Left colon (tissue), 2 donors: ENCODE measurements around the gene ASIC4. TPM values are rescaled to one million over a fixed set of nuclear protein-coding genes. Genes with fewer than 3 reads are reported as not detected.

ENCODE experiments used
- ATAC-seq: fragments of 200-7000 bp; cut with Tn5 transposase; one replicate; pipeline ENCODE4 v1.9.1; 2020; ENCODE audit warnings: mild to moderate bottlenecking, moderate library complexity
- DNase-seq, 2 donors: peaks; one replicate each; pipeline ENCODE4 v3.0.0-alpha.2; 2020
- intact Hi-C, 2 donors: fragments of 100-400 bp; cut with DNase I in 1 of 2; cut with micrococcal nuclease in 1 of 2; formaldehyde crosslinking; loops; one replicate each; pipeline versions ENCODE4 v1.11.2 to v1.14.0; 2022; cut with DNase I, micrococcal nuclease
- total RNA-seq, 2 donors: library from RNA; stranded (reverse); fragmentation: NEBNext Ultra II Directional; extraction: Animal tissue kit (Norgen Biotek cat#: 25700); gene quantifications; one replicate each; pipeline ENCODE4 v1.2.1, GENCODE V29; 2021
- donor health status: DM: no; HTN: no; CAD: no.
- donor health status: DM: yes; HTN: yes; CAD: no.

The ASIC4 gene
- total RNA-seq, 2 donors from 2014 or later, result not detected

GRCh38 chr2:219523031-219523671 is 8.9 kb downstream of the ASIC4 start:
- intact Hi-C loops, result loop anchor here (10.0 kb wide), 1 partner anchor 48 kb away; no protein-coding TSS in a partner anchor
- DNase-seq (no peak), ATAC-seq (peak; percentile 9)

GRCh38 chr2:219524817-219525216 is 10.5 kb downstream of the ASIC4 start:
- no peak for DNase-seq
- no peak for ATAC-seq

DNA sequence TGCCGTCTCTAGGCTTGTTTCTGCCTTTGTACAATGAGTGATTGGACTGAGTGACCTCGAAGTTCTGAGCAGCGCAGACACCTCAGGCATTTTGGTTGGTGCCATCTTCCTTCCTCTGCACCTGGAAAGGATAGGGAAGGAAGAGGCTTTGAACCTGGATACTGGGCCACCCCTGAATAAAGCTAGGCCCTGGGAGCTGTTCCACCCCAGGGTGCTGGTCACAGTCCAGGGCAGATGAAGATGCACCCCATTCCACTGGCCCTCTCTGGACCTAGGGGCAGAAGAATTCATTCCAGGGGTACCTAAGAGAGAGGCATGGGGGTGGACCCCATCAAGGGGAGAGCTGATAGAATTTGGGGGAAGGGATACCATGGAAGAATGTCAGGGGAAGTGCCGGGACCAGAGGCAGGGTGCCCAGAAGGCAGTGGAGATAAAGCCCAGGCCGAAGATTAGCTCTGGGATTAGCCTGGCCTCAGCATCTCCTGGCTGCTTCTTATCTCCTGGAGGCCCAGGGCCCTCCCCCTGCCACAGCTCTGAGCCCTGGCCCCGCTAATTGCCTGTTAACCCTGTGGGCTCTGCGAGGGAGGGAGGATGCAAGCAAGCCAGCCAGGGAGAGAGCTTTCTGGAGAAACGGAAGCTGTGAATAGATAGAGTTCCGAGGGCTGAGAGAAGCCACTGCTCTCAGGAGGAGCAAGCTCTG is 11.4 kb downstream of the ASIC4 start:
- no peak for ATAC-seq

More at GRCh38 chr2:219524817-219525216, 10.5 kb downstream of the ASIC4 start:
- intact Hi-C loops, result loop anchor here (10.0 kb wide), 1 partner anchor 50 kb away; no protein-coding TSS in a partner anchor

DNA sequence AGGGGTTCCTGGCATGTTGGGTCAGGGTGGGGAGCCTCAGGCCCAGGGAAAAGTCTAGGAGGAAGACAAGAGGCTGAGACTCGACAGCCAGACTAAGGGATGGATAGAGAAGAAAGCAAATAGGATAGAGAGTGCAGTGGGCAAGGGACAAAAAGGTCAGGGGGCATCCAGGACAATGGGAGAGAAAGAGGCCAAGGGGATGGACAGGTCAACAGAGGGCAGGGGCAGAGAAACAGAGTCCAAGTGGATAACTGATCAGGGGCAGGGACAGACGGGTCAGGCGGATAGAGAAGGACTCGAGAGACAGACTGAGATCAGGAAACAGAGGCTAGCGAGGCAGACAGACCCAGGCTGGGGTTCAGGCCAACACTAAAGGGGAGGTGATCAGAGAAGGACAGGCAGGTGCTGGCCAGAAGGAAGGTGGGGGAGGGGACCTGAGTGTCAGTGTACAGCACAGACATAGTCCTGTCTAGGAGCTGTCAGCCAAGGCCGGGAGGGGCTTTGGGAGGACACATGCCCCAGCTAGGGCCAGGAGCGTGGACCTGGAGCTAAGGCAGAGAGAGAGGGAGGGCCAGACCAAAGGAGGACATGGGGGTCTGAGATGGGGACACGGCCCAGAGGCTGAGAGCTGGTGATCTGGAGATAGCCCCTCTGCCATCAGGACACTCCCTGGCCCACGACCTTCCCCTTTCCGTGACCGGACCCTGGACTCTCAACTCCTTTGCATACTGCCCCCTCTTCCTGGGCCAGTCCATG is 12.2 kb downstream of the ASIC4 start:
- ATAC-seq (no peak), DNase-seq (no peak)
- intact Hi-C loops, result loop anchor here (10.0 kb wide), 1 partner anchor 52 kb away; no protein-coding TSS in a partner anchor

More for the DNA sequence above, 11.4 kb downstream of the ASIC4 start:
- intact Hi-C loops, result loop anchor here (10.0 kb wide), 1 partner anchor 51 kb away; no protein-coding TSS in a partner anchor
- no peak for DNase-seq

DNA sequence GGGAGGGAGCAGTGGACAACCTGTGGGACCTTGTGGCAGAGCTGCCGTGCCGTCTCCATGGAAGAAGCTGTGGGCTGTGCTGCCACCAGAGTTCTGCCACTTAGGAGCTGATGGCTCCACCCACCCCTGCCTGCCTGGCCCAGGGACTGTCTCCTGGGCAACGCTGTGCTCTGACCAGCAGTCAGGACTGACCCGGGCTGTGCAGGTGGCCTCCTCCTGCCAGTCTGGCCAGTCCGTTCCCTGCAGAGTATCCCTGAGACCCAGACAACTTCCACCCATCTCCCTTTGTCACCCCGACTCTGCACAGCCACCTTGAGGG is 12.8 kb downstream of the ASIC4 start:
- no peak for ATAC-seq
- intact Hi-C loops, result loop anchor here (10.0 kb wide), 1 partner anchor 52 kb away; no protein-coding TSS in a partner anchor
- DNase-seq, result no peak

GRCh38 chr2:219527472-219527871 is 13.2 kb downstream of the ASIC4 start:
- intact Hi-C loops, result loop anchor here (10.0 kb wide), 1 partner anchor 53 kb away; no protein-coding TSS in a partner anchor
- no peak for ATAC-seq
- no peak for DNase-seq

DNA sequence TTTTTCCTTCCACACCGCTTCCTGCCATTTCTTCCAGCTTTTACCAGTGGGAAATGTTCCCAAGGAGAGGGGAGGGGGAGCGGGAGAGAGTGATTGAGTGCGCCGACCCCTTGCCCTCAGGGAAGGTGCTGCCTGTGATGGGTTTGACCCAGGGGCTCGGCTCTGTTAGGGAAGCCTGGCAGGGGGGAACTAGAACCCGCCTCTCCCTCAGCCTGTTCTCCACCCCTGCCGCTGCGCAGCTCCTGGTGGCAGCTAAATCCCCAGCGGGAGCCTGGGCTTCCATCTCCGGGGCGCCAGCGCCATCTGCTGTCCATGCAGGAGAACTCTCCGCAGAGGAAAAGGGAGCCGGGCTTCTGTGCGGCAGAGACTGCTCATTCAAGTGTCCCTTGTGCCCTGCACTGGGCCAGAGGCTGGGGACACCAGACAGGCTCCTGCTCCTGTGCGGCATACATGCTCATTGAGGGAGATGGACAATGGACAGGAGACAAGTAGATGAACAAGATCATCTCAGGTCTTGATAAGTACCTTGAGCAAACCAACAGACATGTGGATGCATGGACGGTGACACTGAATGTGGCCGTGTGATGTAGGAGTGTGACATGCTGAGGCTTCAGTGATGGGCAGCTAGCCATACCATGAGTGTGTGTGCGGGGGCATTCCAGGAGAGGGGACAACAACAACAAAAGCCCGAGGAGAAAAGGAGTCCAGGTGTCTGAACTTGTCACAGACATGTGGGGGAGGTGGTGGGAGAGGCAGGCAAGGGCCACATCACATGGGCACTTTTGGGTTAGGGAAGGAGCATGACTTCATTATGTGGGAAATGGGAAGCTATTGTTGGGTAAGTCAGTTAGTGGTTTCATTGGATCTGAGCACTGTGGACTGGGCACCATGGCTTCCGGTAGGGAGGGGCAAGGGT is 16.0 kb downstream of the ASIC4 start:
- intact Hi-C loops, result loop anchor here (2.0 to 10.0 kb wide), 2 partner anchors 126 to 128 kb away; no protein-coding TSS in a partner anchor
- ATAC-seq (peak; percentile 96), DNase-seq (peak; percentile 78)

GRCh38 chr2:219531639-219532377 is 17.5 kb downstream of the ASIC4 start:
- DNase-seq (no peak), ATAC-seq (no peak)
- intact Hi-C loops, result loop anchor here (2.0 to 10.0 kb wide), 2 partner anchors 127 to 129 kb away; no protein-coding TSS in a partner anchor

DNA sequence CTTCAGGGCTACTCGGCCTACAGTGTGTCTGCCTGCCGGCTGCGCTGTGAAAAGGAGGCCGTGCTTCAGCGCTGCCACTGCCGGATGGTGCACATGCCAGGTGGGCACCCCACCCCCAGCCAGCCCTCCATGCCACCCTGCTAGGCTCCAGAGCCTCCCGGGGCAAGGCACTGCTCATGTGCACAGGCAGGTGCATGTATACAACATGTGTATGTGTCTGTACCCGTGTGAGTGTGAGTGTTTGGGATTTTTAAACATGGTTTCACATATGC is 18.0 kb downstream of the ASIC4 start:
- no peak for ATAC-seq
- no peak for DNase-seq
- intact Hi-C loops, result loop anchor here in 1 of 2 donors (10.0 kb wide), 1 partner anchor 128 kb away; no protein-coding TSS in a partner anchor

GRCh38 chr2:219533930-219534661 is 19.8 kb downstream of the ASIC4 start:
- no peak for ATAC-seq
- intact Hi-C loops, result loop anchor here in 1 of 2 donors (10.0 kb wide), 1 partner anchor 129 kb away; no protein-coding TSS in a partner anchor
- DNase-seq, result no peak

DNA sequence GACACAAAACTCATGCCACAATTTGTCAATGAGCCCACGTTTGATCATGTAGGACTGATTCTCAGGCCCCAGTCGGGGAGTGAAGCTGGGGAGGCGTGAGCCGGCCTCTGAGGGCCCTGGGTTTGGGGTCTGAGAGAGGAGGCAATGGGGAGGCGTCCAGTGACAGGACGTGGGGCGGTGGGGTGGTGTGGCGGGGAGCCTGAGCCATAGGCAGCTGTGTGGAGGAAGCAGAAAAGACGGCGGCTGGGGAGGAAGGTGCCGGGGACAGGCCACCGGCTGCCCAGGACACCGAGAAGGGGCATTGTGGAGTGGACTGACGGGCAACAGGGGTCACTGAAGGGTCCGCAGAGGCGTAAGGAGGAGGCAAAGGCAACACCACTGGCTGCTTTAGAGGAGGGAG is 22.1 kb downstream of the ASIC4 start:
- intact Hi-C loops, result loop anchor here in 1 of 2 donors (10.0 kb wide), 1 partner anchor 132 kb away; no protein-coding TSS in a partner anchor
- ATAC-seq, result no peak
- DNase-seq, result no peak

DNA sequence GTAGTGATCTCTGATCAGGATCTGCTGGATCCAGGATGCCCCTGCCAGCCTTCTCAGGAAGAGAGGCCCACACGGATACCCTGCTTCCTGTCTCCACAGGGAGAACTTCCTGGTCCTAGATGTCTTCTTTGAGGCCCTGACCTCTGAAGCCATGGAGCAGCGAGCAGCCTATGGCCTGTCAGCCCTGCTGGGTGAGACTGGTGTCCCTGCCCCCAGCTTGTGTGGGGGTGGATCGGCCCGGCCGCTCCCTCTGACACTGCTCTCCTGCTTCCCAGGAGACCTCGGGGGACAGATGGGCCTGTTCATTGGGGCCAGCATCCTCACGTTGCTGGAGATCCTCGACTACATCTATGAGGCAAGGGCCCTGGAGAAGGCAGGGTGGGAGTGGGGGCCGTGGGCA is 22.7 kb downstream of the ASIC4 start:
- no peak for DNase-seq
- intact Hi-C loops, result loop anchor here in 1 of 2 donors (10.0 kb wide), 1 partner anchor 132 kb away; no protein-coding TSS in a partner anchor
- no peak for ATAC-seq

- ATAC-seq (no peak), DNase-seq (no peak)
- intact Hi-C loops, result loop anchor here in 1 of 2 donors (10.0 kb wide), 1 partner anchor 133 kb away; no protein-coding TSS in a partner anchor
Measured at GRCh38 chr2:219537657-219538488, 23.6 kb downstream of the ASIC4 start.

DNA sequence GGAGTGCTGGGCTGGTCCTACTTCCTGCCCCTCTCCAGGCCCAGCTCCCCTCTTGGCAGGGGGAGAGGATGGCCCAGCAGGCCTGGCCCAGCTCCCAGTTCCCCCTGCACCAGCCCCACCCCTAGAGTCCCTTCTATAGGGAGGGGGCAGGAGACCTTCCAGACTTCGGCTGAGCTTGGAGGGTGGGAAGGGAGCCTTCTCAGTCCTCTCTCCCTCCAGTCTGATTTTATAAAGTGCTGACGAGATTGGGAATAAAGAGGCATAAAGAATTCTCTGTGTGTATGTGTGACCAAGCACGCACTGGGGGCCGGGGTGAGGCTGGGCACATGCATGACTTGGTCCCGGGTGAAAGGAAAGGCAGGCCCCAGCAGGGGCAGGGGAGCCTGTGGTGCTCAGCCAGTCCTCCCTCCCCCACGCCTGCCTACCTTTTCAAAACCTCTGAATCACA is 24.2 kb downstream of the ASIC4 start:
- intact Hi-C loops, result loop anchor here in 1 of 2 donors (10.0 kb wide), 1 partner anchor 134 kb away; no protein-coding TSS in a partner anchor
- ATAC-seq (no peak), DNase-seq (no peak)

DNA sequence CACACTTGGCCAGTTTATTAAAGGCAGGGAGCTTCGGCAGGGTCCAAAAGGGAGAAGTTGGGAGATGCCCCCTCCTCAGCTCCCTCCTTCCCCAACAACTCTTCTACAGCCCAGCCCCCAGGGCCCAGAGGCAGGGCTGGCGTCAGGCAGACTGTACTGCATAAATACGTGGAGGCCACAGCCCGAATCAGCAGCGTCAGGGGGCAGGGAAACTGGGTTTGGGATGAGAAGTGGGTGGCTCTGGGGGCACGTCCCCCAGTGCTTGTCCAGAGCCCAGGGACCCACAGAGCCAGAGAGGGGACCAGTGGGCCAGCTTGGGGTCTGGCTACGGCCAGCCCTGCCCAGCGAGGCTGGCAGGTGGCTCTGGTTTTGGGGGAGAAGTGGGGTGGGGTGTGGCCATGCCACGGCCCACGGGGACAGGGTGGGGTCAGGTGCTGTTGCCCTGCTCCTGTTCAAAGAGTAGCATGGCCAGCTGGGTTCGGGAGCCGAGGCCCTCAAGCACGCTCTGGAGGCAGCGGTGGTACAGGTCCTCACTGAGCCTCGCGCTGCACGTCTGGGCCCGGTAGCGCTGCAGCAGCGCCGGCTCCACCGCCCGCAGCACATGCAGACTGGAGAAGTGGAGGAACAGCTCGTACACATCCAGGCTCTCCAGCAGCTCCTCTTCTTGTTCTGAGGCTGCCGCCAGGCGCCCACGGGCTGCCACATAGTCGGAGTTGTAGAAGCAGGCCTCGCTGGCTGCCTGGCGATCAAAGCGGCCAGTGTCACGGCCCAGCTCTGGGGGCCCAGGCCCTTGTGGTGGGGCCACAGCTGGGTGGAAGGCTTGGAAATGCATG is 24.9 kb downstream of the ASIC4 start:
- intact Hi-C loops, result loop anchor here in 1 of 2 donors (10.0 kb wide), 1 partner anchor 134 kb away; no protein-coding TSS in a partner anchor
- ATAC-seq (no peak), DNase-seq (no peak)
